Nephron (organoid): ENCODE results near the gene KRTAP10-6.
"Not testable (repeated sequence)": the region's sequence is repeated elsewhere in the genome, so short reads cannot be mapped to it uniquely, and the experiment has no call there.

Source experiments
- H3K27ac Mint-ChIP-seq, 3 experiments: 2 replicates each; pipeline ENCODE4 v1.8.0; 2020; ENCODE audit warnings: mixed read lengths in 3 of 3, mild to moderate bottlenecking in 2 of 3, moderate library complexity in 1 of 3
- H3K27me3 Mint-ChIP-seq: 2 replicates; pipeline ENCODE4 v1.8.0; 2021; ENCODE audit warnings: low read depth, mild to moderate bottlenecking, moderate library complexity, mixed read lengths
- H3K36me3 Mint-ChIP-seq: 2 replicates; pipeline ENCODE4 v1.8.0; 2020; ENCODE audit warnings: low read depth, mixed read lengths
- H3K4me1 Mint-ChIP-seq: 2 replicates; pipeline ENCODE4 v1.8.0; 2020; ENCODE audit warnings: mixed read lengths
- H3K4me3 Mint-ChIP-seq, 3 experiments: 2 replicates each; pipeline ENCODE4 v1.8.0; 2020; ENCODE audit warnings: mild to moderate bottlenecking in 3 of 3, mixed read lengths in 3 of 3, moderate library complexity in 2 of 3
- H3K9me3 Mint-ChIP-seq: 2 replicates; pipeline ENCODE4 v1.8.0; 2020; ENCODE audit warnings: mixed read lengths
- TF ChIP-seq, protein P1 (sequence below), 3 experiments: fragments of 200-600 bp; sonication (generic); IDR thresholded peaks; one replicate each; pipeline ENCODE4 v1.5.0; 2021; ENCODE audit warnings: antibody characterized with exemption in 3 of 3; ENCODE audit not compliant: unreplicated experiment in 3 of 3

The KRTAP10-6 gene

DNA sequence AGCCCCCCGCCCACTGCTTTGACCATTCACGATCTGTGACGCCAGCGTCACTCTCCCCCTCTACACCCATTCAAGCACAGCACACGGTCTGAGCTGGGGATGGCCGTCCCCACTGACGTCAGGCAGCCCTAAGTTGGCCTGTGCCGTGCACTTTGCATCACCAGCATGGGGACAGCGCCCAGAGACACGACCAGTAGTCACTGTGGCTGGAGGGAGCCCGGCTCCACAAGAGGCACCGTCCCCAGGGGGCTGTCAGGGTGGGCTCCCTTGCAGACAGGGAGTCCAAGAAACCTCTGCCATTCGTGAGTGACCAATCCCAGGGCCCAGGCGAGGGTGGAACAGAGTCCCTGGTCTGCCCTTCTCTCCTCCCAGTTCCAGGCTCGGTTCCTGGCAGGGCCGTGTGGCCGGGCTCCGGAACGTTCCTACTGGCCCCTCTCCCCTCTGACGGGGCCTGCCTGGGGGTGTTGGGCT lies 21.9 kb upstream of the KRTAP10-6 start:
- Mint-ChIP-seq H3K4me3 (no peak overlapping the region), H3K27me3 (peaks cover 11% of the 10 kb centered on the region), H3K4me1 (no peaks in the 10 kb centered on the region), H3K27ac (no peak overlapping the region), H3K36me3 (no peaks in the 10 kb centered on the region), H3K9me3 (peaks cover 30% of the 10 kb centered on the region)
- TF ChIP-seq, protein P1, sequence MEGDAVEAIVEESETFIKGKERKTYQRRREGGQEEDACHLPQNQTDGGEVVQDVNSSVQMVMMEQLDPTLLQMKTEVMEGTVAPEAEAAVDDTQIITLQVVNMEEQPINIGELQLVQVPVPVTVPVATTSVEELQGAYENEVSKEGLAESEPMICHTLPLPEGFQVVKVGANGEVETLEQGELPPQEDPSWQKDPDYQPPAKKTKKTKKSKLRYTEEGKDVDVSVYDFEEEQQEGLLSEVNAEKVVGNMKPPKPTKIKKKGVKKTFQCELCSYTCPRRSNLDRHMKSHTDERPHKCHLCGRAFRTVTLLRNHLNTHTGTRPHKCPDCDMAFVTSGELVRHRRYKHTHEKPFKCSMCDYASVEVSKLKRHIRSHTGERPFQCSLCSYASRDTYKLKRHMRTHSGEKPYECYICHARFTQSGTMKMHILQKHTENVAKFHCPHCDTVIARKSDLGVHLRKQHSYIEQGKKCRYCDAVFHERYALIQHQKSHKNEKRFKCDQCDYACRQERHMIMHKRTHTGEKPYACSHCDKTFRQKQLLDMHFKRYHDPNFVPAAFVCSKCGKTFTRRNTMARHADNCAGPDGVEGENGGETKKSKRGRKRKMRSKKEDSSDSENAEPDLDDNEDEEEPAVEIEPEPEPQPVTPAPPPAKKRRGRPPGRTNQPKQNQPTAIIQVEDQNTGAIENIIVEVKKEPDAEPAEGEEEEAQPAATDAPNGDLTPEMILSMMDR (IDR thresholded peaks at IDR 0.05; ENCODE audit: unreplicated experiment in 3 of 3) = no peak

GRCh38 chr21:44613386-44614155 lies 21.3 kb upstream of the KRTAP10-6 start:
- Mint-ChIP-seq H3K9me3 (peaks cover 29% of the 10 kb centered on the region), H3K4me3 (no peak overlapping the region), H3K4me1 (no peaks in the 10 kb centered on the region), H3K36me3 (peaks cover 3% of the 10 kb centered on the region), H3K27me3 (peaks cover 11% of the 10 kb centered on the region), H3K27ac (no peak overlapping the region)
- TF ChIP-seq, protein P1 (IDR thresholded peaks at IDR 0.05; ENCODE audit: unreplicated experiment in 3 of 3) = no peak

GRCh38 chr21:44612669-44613229 lies 20.4 kb upstream of the KRTAP10-6 start:
- peaks cover 11% of the 10 kb centered on the region for H3K27me3 Mint-ChIP-seq
- H3K27ac Mint-ChIP-seq = no peak overlapping the region
- H3K36me3 Mint-ChIP-seq = peaks cover 3% of the 10 kb centered on the region
- H3K4me3 Mint-ChIP-seq = no peak overlapping the region
- TF ChIP-seq, protein P1 (IDR thresholded peaks at IDR 0.05; ENCODE audit: unreplicated experiment in 3 of 3) = no peak
- no peaks in the 10 kb centered on the region for H3K4me1 Mint-ChIP-seq
- H3K9me3 Mint-ChIP-seq = peaks cover 30% of the 10 kb centered on the region

DNA sequence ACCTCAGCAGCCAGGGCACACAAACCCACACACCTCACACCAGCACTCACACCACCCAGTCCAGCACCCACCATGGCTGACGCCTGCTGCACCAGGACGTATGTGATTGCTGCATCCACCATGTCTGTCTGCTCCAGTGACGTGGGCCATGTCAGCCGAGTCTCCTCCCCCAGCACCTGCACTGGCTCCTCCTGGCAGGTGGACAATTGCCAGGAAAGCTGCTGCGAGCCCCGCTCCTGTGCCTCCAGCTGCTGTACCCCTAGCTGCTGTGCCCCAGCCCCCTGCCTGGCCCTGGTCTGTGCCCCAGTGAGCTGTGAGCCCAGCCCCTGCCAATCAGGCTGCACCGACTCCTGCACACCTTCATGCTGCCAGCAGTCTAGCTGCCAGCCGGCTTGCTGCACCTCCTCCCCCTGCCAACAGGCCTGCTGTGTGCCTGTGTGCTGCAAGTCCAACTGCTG lies 19.8 kb upstream of the KRTAP10-6 start, which contains the start of gene KRTAP10-8:
Gene KRTAP10-8 (plus strand): TSS at position 51 of the 458 bp plus-strand sequence. CDS start 22 bp downstream, at position 73.
- H3K27ac Mint-ChIP-seq = no peak within 1 kb of the TSS
- TF ChIP-seq, protein P1 (IDR thresholded peaks at IDR 0.05; ENCODE audit: unreplicated experiment in 3 of 3) = no peak
- peaks cover 32% of the 10 kb centered on the region for H3K9me3 Mint-ChIP-seq
- no peaks in the 10 kb centered on the region for H3K4me1 Mint-ChIP-seq
- no peak within 1 kb of the TSS for H3K4me3 Mint-ChIP-seq
- H3K36me3 Mint-ChIP-seq = peaks cover 3% of the 10 kb centered on the region
- peaks cover 10% of the 10 kb centered on the region for H3K27me3 Mint-ChIP-seq

DNA sequence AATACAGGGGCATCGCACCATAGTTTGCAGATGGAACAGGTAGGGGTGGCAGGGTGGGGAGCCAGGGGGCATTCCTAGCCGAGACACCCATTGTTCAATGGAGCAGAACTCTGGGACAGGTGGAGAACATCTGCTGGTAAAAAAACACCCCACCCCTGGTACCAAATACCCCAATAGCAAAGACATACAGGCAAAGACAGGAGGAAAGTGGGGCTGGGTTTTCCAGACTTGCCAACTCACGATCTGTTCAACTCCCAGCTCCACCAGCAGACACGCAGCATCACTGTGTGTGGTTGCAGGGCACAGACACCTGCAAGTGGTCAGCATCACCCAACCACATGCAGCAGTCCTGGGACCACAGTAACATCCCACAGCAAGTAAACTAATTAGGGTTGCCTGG lies 19.2 kb upstream of the KRTAP10-6 start:
- H3K36me3 Mint-ChIP-seq = peaks cover 3% of the 10 kb centered on the region
- H3K4me1 Mint-ChIP-seq = no peaks in the 10 kb centered on the region
- H3K27ac Mint-ChIP-seq = no peak overlapping the region
- H3K27me3 Mint-ChIP-seq = peaks cover 10% of the 10 kb centered on the region
- no peak overlapping the region for H3K4me3 Mint-ChIP-seq
- TF ChIP-seq, protein P1 (IDR thresholded peaks at IDR 0.05; ENCODE audit: unreplicated experiment in 3 of 3) = no peak
- peaks cover 33% of the 10 kb centered on the region for H3K9me3 Mint-ChIP-seq

DNA sequence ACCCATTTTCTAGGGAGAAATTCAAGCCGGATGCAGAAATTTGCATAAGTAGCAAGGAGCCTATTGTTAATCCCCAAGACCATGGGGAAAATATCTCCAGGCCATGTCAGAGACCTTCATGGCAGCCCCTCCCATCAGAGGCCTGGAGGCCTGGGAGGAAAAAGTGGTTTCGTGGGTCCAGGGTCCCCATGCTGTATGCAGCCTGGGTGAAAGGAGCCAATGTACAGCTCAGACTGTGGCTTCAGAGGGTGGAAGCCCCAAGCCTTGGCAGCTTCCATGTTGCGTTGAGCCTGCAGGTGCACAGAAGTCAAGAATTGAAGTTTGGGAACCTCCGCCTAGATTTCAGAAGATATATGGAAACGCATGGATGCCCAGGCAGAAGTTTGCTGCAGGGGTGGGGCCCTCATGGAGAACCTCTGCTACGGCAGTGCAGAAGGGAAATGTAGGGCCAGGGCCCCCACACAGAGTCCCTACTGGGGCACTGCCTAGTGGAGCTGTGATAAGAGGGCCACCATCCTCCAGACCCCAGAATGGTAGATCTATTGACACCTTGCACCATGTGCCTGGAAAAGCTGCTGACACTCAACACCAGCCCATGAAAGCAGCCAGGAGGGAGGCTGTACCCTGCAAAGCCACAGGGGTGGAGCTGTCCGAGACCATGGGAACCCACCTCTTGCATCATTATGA lies 18.0 kb upstream of the KRTAP10-6 start:
- H3K4me3 Mint-ChIP-seq, H3K27me3 Mint-ChIP-seq, H3K36me3 Mint-ChIP-seq, H3K27ac Mint-ChIP-seq, H3K4me1 Mint-ChIP-seq: not testable (repeated sequence)
- peaks cover 37% of the 10 kb centered on the region for H3K9me3 Mint-ChIP-seq
